SHP77 treated with DMSO at 0.1 percent for 48 hours (cell line): Measurements from ENCODE around the gene CDH23.

Source experiments
- DNase-seq: peaks from one replicate; lab custom pipeline; 2025; lab: John Stamatoyannopoulos, UW

CDH23 gene

GRCh38 chr10:71777213-71777985 is 380.7 kb downstream of the CDH23 start:
- DNase-seq, result no peak

GRCh38 chr10:71778071-71778825 is 381.5 kb downstream of the CDH23 start:
- DNase-seq, result no peak

- no peak for DNase-seq
Observed at GRCh38 chr10:71779641-71780040, 382.9 kb downstream of the CDH23 start.

GRCh38 chr10:71780156-71780555 is 383.4 kb downstream of the CDH23 start:
- DNase-seq, result no peak

GRCh38 chr10:71780719-71781118 is 384.0 kb downstream of the CDH23 start:
- DNase-seq, result no peak

- no peak for DNase-seq
Observed at GRCh38 chr10:71782221-71782916, 385.6 kb downstream of the CDH23 start.

- DNase-seq, result no peak
Observed at GRCh38 chr10:71782917-71783490, 386.3 kb downstream of the CDH23 start.

GRCh38 chr10:71783917-71784678 is 387.4 kb downstream of the CDH23 start:
- DNase-seq, result no peak

- DNase-seq, result no peak
Observed at GRCh38 chr10:71784679-71785272, 388.1 kb downstream of the CDH23 start.

- DNase-seq, result no peak
Observed at GRCh38 chr10:71788954-71789353, 392.2 kb downstream of the CDH23 start.

- no peak for DNase-seq
Observed at GRCh38 chr10:71789871-71790270, 393.2 kb downstream of the CDH23 start.

GRCh38 chr10:71790749-71791440 is 394.2 kb downstream of the CDH23 start:
- DNase-seq, result no peak

GRCh38 chr10:71795248-71795647 is 398.5 kb downstream of the CDH23 start:
- DNase-seq, result no peak

- no peak for DNase-seq
Observed at GRCh38 chr10:71796749-71797405, 400.2 kb downstream of the CDH23 start.

- no peak for DNase-seq
Observed at GRCh38 chr10:71797533-71798307, 401.0 kb downstream of the CDH23 start.

- no peak for DNase-seq
Observed at GRCh38 chr10:71798308-71798624, 401.5 kb downstream of the CDH23 start.

GRCh38 chr10:71799112-71799511 is 402.4 kb downstream of the CDH23 start:
- no peak for DNase-seq

- DNase-seq, result no peak
Observed at GRCh38 chr10:71799608-71800453, 403.1 kb downstream of the CDH23 start.

GRCh38 chr10:71801361-71801760 is 404.6 kb downstream of the CDH23 start:
- no peak for DNase-seq
